CD4-positive, alpha-beta T cell treated with Interleukin-4 for 4 hours (primary cell): Measurements from ENCODE around the gene CPS1.

Experiments
- DNase-seq: peaks from one replicate; pipeline ENCODE4 v3.0.0-alpha.2; 2020

The CPS1 gene

DNA sequence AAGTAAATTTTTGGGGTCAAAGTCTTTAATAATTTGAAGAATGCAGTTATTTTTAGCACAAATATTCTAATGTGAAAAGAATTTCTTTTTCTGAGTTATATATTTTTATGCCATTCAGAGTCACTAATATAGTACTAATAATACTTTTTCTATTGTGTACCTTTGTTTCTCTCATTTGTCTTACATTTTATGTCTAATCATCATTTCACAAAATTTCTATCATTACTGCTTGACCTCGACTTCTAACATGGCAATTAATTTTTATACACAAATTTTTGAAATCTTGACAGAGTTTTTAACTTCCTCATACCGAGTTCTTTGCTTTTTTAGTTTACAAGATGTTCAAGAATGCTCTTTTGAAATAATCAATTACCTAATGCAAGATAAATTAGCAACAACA, 8.4 kb upstream of the CPS1 start:
- DNase-seq: no peak

DNA sequence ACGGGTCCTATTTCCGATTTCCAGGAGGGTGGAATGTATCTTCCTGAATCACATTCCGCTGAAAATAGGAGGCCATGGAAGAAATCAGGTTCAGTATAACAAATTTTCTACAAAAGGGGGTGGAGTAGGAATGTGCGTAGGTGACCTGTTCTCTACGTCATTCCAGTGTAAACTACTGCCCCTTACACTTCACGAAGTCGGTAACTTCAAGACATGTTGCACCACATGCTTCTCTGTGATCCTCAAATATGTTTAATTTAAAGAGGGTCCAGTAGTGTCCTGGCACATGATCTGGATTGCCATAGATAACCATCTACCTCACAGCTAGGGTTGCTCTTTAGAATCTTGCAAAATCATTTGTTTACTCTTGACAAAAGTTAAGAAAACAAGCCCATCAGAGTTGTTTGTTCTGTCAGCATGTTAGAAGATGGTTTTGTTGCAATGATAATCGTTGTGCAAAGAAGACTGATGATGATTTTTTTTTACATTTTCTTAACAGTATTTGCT, 7.5 kb upstream of the CPS1 start:
- no peak for DNase-seq

DNA sequence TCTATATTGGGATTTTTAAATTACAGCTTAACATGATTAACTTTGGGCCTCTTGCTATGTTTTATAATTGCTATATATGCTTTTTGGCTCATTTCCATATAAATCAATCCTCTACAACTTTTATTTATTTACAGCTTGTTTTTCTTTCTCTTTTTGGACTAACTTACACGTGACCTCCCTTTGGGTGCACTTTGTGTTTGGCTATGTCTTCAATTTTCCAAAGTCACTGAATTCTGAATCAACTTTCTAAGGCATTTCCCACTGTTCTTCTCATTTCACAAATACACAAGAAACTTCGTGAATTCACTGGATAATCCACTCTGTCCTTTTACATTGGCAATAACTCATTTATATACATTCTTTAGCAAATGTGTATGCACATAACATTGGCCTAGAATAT, 5.4 kb upstream of the CPS1 start:
- no peak for DNase-seq

DNA sequence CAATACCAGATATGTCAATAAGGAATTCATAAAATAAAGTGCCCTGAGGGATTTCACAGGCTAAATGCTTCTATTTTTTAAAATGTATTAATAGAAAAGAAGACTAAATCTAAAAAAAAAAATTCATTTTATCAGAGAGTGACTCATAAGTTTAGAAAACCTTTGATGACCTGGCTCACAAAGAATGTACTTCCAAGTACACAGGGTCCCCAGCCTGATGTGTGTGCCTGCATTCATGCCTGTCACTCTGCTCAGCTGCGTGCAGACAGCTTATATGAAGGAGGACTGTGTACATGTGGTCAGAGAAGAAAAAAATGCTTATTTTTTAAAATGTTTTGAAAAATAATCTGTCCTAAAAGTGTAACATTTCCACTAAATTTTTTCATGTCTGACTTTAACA, 3.0 kb upstream of the CPS1 start:
- no peak for DNase-seq

DNA sequence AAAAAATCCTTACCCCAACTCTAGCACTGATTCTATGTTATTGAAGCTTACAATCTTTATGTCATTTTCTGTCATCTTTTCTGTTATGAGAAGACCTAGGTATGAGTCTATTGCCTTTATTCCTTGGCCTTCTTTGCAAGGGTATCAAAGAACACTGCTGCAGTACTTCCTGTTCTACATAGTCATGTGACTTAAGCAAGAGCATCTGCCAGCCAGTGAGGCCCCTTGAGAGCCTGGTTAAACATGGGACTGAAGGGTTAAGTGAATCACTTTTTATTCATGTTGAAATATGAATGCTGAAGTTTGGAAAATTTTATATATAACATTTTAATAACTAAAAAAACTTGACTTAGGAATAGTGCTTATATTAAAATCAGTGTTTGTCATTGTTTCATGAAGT, 844 bp upstream of the CPS1 start:
- no peak for DNase-seq

DNA sequence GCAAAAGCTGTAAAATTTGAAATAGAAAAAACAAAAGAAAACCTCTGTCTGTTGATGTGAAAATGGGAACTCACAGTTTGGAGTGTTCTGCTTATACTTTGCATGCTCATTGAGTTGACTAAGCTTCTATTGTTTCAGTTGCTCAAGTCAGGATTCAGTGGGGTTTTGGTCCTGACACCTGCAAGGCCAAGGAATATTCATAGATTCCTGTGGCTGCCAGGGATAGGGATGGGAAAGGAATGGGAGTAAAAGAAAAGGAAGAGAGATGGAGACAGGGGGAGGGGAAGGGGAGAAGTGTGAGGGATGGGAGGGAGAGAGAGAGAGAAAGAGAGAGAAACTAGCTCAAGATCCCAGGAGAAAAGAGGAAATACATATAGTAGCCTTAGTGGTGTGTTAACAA, 1.3 kb downstream of the CPS1 start:
- no peak for DNase-seq

DNA sequence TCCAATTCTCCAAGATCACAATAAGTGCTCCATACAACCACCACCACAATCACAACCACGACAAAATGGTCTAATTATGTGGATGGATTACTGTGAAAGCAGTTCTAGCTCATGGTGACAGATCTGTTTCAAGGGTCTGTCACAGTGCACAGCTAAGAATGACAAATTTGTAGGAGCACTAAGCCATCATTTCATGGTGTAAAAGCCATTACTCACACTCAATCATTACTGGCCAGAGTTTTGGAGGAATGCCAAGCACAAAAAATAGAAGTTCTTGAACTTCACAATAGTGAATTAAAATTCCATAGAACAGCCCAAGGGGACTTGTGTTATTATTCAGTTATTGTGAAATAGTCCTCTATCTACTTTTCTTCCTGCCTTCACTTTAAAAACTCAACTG, 2.3 kb downstream of the CPS1 start:
- DNase-seq: no peak

DNA sequence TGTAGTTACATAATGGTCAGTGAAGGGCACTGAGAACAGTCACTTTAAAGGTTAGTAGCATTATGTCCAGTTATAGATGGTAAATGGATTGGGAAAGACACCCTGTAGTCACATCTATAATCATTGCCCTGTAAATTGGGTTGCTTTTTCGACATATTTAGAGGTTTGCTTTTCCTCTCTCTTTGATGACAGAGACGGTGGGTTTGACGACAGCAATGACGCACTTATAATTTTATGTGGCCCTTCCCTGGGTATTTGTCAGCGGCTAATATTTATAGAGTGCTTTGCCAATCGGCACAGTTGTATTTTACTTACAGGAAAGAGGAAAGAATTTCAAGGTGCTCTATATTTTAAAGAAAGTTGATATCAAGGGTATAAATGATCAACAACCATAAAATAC, 2.8 kb downstream of the CPS1 start:
- no peak for DNase-seq

DNA sequence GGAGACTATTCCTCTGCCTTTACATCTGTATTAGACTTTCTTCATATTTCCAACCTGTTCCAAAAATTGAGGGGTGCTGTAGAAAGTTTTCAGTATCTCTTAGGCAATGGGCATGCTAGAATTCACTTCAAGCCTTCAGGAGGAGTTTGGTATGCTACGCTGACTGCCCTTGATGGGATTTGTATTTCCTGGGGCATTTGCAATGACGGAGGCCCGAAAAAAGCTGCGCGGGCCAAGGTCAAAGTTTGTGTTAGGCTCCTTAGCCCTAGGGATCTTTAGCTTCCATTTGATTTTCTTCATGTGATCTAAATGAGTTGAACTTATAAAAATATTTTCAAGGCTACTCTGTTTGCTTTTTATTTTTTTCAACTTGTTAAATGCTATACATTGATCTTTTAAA, 5.1 kb downstream of the CPS1 start:
- DNase-seq: no peak

DNA sequence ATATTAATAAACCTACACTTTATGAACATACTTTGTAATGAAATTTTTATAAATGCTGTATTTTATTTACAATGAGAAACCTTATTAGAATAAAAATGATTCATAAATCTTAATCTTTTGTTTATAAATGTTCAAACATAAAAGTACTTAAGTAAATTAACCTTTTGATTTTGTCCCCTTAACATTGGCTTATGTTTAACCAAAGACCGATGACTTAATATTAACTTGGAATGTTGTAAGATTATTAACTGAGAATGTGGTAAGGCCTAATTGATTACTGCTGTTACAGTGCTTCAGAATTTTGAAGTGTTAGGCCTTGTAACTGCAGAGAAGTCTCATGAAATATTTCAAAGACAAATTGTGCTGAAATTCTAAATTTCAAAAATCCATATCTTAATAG, 5.7 kb downstream of the CPS1 start:
- DNase-seq: no peak

DNA sequence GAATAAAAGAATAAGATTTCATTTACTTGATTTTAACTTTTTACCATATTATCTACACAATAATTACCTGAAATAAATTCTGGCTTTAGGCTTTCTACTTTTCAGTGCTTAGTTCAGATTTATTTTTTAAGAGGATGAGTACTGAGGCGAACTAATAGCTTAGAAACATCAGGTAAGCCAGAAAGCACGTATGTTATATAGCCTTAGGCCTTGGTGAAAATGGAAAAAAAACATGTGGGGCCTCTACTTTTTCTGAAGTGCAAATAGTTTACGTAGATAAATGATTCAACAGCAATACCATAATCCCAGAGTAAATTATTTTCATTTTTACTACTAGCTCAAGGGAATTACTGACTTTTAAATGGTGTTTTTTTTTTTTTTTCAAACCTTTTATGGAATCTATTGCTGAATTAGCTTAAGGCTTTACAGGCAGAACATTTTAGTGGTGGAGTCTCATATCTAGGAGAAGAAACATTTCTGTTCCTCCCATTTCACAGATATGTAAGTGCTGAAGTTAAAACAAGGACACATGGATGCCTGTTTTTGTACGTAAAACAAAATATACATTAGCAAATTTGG, 6.2 kb downstream of the CPS1 start:
- no peak for DNase-seq

DNA sequence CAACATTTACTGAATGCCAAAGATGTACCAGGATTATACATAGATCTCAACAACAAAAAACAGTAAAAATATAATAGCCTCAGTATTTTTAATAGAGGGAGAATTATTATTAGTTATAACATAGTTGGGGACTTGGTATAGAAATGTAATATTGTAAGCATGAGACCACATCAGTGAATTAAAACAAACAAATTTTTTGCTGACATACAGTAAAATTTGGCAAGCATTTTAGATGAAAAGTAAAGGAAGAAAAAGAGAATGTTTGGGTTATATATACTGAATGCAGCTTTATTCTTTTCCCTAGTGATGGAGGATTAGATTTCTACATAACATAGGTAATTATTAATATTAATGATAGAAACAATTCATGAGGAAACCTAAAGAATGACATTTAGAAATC, 10.9 kb downstream of the CPS1 start:
- no peak for DNase-seq

DNA sequence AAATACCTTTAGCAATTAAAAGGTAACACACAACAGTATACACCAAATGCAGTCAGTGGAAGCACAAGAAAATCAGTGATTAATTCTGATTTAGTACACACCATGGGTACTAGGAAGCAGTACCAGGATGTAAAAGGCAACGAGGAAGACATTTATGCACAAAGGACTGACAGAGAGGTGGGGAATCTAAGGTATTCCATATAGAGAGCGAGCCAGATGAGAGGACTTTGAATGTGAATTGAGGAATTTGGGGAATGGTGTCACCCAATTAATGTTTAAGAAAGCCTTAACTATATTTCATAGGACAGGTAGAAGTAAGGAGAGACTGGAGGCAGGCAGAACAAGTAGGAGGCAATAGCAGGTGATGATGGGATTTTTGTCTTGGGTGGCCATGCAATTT, 11.7 kb downstream of the CPS1 start:
- no peak for DNase-seq

DNA sequence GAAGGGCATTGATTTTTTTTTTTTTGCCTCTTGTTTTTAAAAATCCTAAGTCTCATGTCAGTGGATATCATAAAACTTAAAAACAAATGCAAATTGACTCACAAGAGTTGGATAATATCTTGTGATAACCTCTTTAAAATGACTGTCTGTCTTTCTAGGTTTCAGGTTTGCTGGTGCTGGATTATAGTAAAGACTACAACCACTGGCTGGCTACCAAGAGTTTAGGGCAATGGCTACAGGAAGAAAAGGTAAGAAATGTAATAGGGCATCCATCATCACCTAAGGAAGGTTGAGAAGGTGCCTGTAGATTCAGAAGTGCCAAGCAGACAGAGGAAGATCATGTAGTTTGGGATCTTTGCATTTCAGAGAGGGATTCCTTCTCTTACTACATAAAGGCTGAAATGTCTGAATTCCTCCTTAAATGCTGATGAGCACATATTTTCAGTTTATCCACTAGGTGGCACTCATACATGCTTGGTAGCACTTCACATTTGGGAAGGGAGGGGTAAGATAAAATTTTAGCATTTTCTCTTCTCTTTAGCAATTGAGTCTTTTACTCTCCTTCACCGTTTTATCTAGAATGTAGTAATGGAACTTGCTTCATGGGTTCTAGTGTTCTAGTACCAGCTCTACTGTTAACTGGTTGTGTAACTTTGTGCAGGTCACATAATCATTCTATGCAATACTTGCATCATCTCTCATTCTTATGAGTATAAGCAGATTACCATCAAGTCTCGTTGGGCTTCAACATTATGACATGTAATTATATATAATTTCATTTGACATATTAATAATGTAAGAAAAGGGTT, 21.1 kb downstream of the CPS1 start:
- DNase-seq: peak; percentile 51

DNA sequence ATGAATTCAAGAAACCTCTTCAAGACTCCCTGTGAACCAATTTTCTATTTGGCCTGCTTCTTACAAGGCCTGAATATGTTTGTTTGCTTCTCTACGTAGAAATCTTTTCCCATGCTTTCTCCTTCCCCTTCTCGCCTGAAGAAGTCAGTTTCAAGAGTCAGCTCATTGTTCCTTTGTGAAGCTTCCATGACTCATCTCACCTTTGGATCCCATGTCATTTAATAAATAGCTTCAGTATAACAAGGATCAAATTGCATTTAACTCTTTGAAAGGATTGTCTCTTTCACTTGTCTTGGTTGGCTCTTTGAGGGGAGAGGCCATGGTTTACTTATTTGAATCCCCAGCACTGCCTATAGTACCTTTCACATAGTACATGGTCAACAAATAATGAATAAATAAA, 28.4 kb downstream of the CPS1 start:
- no peak for DNase-seq

DNA sequence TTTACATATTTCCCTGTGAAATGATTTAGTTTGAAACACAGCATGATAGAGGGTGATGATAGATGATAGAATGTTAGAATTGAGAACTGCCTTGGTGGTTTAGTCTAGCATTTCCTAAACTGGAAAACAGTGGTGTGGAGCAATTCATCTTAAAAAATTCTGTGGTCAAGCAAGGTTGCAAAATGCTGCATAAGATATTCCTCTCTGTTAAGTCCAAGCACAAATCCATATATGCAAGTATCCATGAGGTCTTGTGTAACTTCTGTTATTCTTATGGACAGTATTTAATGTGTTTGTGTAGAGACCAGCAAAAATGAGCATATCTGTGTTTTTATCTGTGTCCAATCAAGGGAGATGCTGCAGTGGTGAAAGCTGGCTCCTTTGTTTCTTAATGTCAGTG, 30.0 kb downstream of the CPS1 start:
- DNase-seq: no peak

DNA sequence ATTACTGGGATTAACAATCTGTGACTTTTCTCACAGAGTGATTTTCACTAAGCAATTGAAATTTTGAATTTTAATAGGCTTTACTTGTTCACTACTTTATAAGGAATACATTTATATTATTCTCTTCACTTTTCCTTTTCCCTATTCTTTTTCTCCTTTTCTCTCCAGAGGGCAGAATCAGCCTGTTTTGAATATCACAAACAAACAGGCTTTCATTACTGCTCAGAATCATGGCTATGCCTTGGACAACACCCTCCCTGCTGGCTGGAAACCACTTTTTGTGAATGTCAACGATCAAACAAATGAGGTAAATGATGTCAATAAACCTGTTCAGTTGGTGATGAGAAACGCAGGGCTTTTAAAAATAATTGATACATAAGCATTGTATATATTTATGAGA, 35.3 kb downstream of the CPS1 start:
- no peak for DNase-seq

DNA sequence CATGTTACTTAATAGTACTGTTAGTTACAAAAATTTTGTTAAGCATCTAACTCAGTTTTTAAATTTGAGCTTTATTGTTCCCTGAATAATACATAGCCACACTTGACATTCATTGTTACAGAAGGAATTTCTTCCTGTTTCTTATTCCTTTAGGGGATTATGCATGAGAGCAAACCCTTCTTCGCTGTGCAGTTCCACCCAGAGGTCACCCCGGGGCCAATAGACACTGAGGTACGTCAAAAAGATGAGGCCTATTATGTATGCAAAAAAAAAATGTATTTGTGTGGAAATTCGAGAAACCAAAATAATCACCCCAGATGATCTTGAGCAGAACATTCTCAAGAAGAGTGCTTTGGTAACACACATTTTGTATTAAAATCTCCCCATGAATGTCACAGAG, 36.3 kb downstream of the CPS1 start:
- DNase-seq: no peak

DNA sequence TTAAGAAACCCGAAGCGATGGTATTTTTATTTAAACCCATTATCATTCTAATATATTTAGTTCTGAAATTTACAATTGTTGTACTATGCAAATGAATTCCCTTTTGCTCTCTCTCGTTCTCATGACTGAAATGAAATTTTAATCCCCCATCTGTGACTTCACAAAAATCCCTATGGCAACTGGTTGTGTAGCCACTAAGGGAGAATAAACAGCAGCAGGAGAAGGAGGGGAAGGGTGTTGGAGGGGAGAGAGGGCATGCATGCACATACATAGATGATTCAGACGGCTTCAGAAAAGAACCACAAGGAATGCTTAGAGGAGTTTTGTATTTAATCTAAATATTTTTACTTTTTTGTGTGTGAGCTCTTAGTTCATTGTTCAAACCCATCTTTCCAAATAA, 36.8 kb downstream of the CPS1 start:
- DNase-seq: no peak

DNA sequence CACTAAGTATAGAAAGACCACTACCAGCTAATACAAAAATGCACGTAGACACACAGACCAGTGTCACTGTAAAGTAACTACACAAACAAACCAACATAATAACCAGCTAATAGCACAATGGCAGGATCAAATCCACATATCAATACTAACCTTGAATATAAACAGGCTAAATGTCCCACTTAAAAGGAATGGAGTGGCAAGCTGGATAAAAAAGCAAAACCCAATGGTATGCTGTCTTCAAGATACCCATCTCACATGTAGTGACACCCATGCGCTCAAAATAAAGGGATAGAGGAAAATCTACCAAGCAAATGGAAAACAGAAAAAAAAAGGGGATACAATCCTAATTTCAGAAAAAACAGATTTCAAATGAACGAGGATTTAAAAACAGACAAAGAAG, 41.8 kb downstream of the CPS1 start:
- no peak for DNase-seq

DNA sequence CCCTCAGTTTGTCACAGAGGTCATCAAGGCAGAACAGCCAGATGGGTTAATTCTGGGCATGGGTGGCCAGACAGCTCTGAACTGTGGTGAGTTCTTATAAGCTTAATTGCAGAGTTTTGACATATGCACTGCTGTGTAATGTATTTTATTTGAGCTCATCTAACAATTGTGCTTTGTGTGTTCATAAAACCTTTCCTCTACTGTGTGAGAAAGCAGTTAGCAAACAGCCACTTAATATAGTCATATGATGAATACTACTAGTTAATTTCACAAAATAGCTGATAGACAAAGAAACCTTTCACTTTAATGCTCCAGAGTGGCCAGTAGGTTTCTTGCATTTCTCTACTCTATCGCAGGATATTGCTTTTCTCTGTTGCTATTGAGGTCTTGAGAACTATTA, 43.1 kb downstream of the CPS1 start:
- no peak for DNase-seq

DNA sequence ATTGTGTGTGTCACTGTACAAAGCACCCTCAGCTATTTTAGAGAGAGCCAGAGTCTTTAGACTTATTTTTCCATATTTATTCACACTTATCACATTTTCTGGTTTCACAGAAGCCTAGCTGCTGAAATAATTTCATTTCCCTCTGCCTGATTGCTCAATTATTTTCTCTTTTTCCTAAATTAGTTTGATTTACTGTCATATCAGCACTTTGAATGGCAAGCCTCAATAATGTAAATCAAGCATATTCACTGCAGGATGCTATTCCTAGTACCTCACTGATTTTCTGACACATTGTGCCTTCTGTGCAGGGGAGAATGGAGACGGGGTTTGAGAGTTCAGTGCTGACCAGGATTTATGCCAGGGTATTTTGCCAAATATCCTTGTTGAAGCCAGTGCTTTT, 48.3 kb downstream of the CPS1 start:
- no peak for DNase-seq

DNA sequence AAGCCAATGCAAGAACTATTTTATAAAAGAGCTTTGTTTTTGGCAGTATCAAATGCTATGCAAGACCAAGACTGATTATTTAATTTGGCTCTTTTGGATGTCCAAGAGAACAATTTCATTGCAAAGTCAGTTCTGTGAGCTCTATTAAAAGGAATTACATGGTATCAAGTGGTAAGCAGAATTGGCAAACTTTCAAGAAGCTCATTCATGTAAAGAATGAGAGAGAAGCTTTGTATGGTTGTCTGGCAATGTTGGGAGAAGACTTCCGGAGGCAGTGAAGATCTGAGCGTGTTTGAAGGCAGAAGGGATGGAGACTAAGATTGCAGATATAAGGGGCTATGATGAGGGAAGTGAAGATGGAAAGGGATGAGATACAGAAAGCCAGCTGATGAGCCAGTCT, 49.6 kb downstream of the CPS1 start:
- no peak for DNase-seq

DNA sequence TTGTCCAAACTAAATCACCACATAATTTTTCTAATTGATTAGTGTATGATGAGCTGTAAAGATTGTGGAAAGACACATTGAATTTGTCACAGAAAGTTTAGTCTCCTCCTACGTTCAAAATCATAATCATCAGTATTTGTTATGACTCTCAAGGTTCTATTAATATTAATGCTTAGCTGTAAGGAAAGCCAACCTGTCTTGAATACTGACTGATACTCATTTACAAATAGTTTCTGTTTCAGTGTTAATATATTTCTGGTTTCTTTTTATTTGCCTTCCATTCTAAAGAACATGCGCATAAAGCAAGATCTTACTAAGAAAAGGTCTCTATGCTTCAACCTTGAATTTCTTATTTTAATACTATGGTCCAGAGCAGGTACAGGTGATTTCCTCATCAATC, 55.1 kb downstream of the CPS1 start:
- no peak for DNase-seq

DNA sequence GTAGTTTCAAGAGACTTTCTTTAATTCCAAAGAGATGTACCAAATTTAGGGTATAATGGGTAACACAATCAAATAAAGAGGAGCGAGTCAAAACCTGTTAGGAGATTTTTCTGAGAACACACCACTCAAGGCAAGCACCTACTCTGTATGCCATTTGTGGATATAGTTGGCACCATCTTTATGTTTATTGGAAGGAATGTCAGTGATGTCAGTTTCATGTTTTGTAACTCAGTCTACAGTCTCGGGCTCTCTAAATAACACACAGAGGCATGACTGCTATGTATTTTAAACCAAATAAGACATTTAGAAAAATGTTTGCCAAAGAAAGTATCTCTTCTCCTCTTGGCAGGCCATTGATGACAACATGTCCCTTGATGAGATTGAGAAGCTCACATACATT, 59.7 kb downstream of the CPS1 start:
- DNase-seq: no peak
